GM06990 (cell line): ENCODE results near the gene BMP2K.

Experiments used
- DNase-seq: peaks from one replicate; pipeline ENCODE4 v3.0.0-alpha.2; 2011; ENCODE audit not compliant: insufficient read length; ENCODE audit errors: extremely low read depth
- H3K27me3 ChIP-seq: replicated peaks from 2 replicates; pipeline ENCODE4 v1.6.0; 2011; ENCODE audit warnings: low read length; ENCODE audit not compliant: control insufficient read depth, insufficient read depth
- H3K36me3 ChIP-seq: 2 replicates; pipeline ENCODE4 v1.5.1; 2011; ENCODE audit warnings: low read length; ENCODE audit not compliant: control insufficient read depth, insufficient read depth
- H3K4me3 ChIP-seq: replicated peaks from 2 replicates; pipeline ENCODE4 v1.5.1; 2011; ENCODE audit warnings: low read depth, mild to moderate bottlenecking, control low read depth, low read length
- TF ChIP-seq, protein P1 (sequence below): IDR thresholded peaks from 2 replicates; pipeline ENCODE4 v1.5.1; 2011; ENCODE audit warnings: low read length, control low read depth, mild to moderate bottlenecking, inconsistent platforms; ENCODE audit not compliant: insufficient read depth, poor library complexity, severe bottlenecking

BMP2K gene

DNA sequence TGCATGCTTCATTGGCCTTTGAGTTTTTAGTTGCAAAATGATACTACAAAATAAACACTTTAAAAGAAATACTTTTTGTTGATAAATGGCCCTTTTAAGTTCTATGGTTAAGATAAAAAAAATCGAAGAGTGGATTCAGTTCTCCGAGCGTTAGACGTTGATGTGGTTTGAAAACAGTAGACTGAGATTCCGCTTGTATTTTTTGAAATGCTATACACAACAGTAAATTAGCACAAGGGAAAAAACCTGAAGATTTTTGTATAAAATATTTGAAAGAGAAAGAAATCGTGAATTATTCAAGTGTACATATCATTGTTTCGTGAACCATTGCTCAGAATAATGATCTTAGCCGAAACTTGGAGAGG lies 1.4 kb downstream of the BMP2K start:
- Histone ChIP-seq H3K36me3 (no peaks in the 10 kb centered on the region), H3K4me3 (peak overlapping the region; percentile 90), H3K27me3 (no peaks in the 10 kb centered on the region)
- TF ChIP-seq, protein P1, sequence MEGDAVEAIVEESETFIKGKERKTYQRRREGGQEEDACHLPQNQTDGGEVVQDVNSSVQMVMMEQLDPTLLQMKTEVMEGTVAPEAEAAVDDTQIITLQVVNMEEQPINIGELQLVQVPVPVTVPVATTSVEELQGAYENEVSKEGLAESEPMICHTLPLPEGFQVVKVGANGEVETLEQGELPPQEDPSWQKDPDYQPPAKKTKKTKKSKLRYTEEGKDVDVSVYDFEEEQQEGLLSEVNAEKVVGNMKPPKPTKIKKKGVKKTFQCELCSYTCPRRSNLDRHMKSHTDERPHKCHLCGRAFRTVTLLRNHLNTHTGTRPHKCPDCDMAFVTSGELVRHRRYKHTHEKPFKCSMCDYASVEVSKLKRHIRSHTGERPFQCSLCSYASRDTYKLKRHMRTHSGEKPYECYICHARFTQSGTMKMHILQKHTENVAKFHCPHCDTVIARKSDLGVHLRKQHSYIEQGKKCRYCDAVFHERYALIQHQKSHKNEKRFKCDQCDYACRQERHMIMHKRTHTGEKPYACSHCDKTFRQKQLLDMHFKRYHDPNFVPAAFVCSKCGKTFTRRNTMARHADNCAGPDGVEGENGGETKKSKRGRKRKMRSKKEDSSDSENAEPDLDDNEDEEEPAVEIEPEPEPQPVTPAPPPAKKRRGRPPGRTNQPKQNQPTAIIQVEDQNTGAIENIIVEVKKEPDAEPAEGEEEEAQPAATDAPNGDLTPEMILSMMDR, result no peak
- no peak for DNase-seq

DNA sequence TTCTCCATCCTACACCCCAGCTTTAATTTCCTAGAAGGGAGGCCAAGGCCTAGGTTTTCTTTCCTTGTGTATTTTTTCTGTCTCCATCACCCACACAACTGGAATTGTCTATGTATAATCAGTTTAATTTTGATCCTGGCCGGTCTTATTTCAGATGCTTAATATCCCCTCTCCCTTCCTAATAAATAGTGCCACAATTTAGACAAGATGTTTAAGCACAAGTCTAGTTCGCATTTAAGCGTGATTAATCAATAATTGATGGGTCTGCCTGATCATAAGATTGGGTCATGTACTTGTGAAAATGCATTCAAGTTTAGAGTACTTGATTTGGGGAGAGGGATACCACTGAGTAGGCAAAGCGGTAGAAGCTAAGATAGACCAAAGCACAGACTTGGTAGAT lies 2.4 kb downstream of the BMP2K start:
- DNase-seq, result no peak
- peak overlapping the region; percentile 90 for H3K4me3 ChIP-seq
- H3K36me3 ChIP-seq, result no peaks in the 10 kb centered on the region; the same call in 1 of the 2 replicates
- TF ChIP-seq, protein P1, result no peak
- no peaks in the 10 kb centered on the region for H3K27me3 ChIP-seq

DNA sequence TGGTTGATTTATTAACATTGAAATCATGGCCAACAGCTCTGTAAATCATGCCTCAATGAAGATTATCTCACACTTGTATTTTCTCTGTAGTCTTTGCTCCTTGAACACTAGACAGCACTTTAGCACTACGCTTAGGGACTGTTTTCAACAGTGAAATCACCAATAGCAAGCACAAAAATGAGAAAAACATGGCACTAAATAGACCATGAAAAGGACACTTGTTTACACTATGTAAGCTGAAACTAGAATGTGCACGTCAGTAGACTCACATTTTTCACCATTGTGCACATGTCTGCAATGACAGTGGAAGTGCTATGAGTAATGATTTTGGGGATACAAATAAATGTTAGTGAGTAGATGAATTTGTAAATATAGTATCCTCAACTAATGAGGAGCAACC lies 3.1 kb downstream of the BMP2K start:
- TF ChIP-seq, protein P1, result no peak
- Histone ChIP-seq H3K36me3 (no peaks in the 10 kb centered on the region; the same call in 1 of the 2 replicates), H3K27me3 (no peaks in the 10 kb centered on the region), H3K4me3 (peak overlapping the region; percentile 90; the same call in 1 of the 2 replicates)
- DNase-seq, result no peak

DNA sequence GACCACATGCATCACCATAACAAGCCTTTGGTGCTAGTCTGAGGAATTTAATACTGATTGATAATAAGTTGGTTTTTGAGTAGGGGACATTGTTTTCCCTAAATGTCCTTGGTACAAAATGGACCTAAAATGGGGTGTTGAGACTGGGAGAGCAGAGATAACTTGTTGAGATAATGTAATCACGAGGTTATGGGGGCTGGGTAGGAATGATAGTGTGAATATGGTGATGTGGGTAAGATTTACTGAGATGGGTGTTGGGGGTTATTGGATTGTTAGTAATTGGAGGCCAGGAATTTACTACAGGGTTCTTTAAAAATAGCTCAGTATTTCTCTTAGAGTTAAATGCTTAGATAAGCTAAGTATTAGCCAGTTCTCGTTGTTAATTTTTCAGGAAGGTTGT lies 3.9 kb downstream of the BMP2K start:
- DNase-seq, result no peak
- no peaks in the 10 kb centered on the region for H3K27me3 ChIP-seq
- no peak overlapping the region for H3K4me3 ChIP-seq
- TF ChIP-seq, protein P1, result no peak
- no peaks in the 10 kb centered on the region; the same call in 1 of the 2 replicates for H3K36me3 ChIP-seq

DNA sequence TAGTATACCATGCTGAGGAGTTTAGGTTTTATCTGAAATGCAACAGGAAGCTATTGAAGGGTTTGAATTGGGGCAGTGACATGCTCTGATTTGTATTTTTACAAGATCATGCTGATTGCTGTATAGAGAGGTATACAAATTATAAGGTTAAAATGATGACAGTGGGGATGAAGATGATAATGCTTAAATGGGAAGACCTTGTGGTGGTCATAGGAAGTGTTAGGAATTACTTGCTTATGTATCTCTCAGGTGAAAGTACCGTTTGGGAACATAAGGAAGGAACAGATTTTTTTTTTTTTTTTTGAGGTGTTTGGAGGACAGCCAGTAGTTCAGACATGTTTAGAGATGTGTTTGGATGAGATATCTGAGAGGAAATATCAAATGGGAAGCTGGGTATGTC lies 5.0 kb downstream of the BMP2K start:
- no peaks in the 10 kb centered on the region; the same call in 1 of the 2 replicates for H3K36me3 ChIP-seq
- DNase-seq, result no peak
- no peak overlapping the region for H3K4me3 ChIP-seq
- no peaks in the 10 kb centered on the region for H3K27me3 ChIP-seq
- TF ChIP-seq, protein P1, result no peak

DNA sequence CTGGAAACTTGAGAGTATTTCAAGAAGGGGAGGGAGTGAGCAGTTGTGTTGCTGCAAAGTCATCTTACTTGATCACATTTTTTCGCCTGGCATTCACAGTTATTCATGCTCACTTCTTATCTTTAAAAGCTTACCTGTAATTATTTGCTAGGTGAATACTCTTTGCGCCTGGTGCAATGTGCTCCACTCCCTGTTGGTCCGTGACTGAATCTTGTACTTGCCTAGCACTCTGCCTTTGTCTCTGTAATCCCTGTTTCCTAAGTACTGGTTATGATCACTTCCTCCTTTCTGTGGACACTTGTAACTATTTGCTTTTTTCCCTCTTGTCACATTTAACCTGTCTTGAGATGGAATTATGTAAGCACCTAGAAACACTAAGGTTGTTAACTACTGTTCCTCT lies 5.8 kb downstream of the BMP2K start:
- no peaks in the 10 kb centered on the region; the same call in 1 of the 2 replicates for H3K36me3 ChIP-seq
- no peak for DNase-seq
- H3K4me3 ChIP-seq, result no peak overlapping the region
- TF ChIP-seq, protein P1, result no peak
- no peaks in the 10 kb centered on the region for H3K27me3 ChIP-seq
